ENCODE results near the gene RREB1.

DNA sequence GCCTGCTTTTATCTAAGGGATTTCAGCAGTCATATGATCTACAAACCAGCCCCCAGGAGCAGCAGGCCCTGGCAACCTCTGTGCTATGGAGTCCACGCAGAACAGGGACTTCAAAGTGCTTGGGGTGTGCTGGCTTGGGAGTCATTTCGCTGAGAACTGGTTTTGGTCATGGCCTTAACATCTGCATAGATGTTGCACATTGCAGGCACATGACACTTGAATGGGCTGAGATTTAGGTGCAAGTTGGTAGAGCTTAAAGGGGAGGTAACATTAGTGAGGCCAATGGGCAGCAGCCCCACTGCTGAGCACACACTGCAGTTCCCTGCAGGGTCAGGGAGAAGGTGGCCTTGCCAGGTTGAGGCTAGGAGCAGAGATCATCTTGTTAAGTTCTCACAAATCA, 43.6 kb downstream of the RREB1 start:
- TF ChIP-seq, protein P1, sequence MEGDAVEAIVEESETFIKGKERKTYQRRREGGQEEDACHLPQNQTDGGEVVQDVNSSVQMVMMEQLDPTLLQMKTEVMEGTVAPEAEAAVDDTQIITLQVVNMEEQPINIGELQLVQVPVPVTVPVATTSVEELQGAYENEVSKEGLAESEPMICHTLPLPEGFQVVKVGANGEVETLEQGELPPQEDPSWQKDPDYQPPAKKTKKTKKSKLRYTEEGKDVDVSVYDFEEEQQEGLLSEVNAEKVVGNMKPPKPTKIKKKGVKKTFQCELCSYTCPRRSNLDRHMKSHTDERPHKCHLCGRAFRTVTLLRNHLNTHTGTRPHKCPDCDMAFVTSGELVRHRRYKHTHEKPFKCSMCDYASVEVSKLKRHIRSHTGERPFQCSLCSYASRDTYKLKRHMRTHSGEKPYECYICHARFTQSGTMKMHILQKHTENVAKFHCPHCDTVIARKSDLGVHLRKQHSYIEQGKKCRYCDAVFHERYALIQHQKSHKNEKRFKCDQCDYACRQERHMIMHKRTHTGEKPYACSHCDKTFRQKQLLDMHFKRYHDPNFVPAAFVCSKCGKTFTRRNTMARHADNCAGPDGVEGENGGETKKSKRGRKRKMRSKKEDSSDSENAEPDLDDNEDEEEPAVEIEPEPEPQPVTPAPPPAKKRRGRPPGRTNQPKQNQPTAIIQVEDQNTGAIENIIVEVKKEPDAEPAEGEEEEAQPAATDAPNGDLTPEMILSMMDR (IDR thresholded peaks at IDR 0.05; ENCODE audit: low read depth, low read length, poor library complexity, severe bottlenecking): no peak
- no peak for TF ChIP-seq EZH2phosphoT487 (IDR thresholded peaks at IDR 0.05; ENCODE audit: borderline replicate concordance, low read length)
